Common myeloid progenitor, CD34-positive (primary cell): ENCODE data around the gene ELL2.
A peak's percentile ranks its signal among the peaks of the same experiment; 100 is the strongest.

Experiments used
- CTCF ChIA-PET: fragments of 350-600 bp; sonication (Branson Sonifier 250); formaldehyde crosslinking; loops from one replicate; lab custom pipeline; 2021; ENCODE audit warnings: antibody characterized with exemption; lab: Charles Lee
- POLR2A ChIA-PET: fragments of 350-600 bp; sonication (Branson Sonifier 250); formaldehyde crosslinking; loops from one replicate; lab custom pipeline; 2021; ENCODE audit warnings: antibody characterized with exemption; lab: Charles Lee
- DNase-seq, 3 donors: peaks; one replicate each; pipeline versions ENCODE4 v3.0.0 to v3.0.0-alpha.2; 2013
- H3K27ac ChIP-seq, 2 experiments: 1 replicate in 1 of 2; 2 replicates in 1 of 2; pipeline ENCODE4 v1.7.0; 2013; ENCODE audit warnings: inconsistent platforms in 2 of 2, low read length in 2 of 2, mild to moderate bottlenecking in 2 of 2, low read depth in 1 of 2, moderate library complexity in 1 of 2; ENCODE audit not compliant: severe bottlenecking in 2 of 2, insufficient read depth in 1 of 2, poor library complexity in 1 of 2
- H3K27me3 ChIP-seq, 5 experiments: replicated peaks in 2 of 5; 1 replicate in 3 of 5; 2 replicates in 2 of 5; pipeline versions ENCODE4 v1.6.1 to v1.7.0; 2013; ENCODE audit warnings: low read length in 4 of 5, mild to moderate bottlenecking in 2 of 5, moderate library complexity in 2 of 5, inconsistent platforms in 1 of 5; ENCODE audit not compliant: insufficient read depth in 5 of 5, control insufficient read depth in 4 of 5
- H3K36me3 ChIP-seq, 4 experiments: 1 replicate in 2 of 4; 2 replicates in 2 of 4; pipeline versions ENCODE4 v1.6.1 to v1.7.0; 2013; ENCODE audit warnings: low read length in 3 of 4, control low read depth in 1 of 4, mild to moderate bottlenecking in 1 of 4; ENCODE audit not compliant: control insufficient read depth in 4 of 4, insufficient read depth in 4 of 4
- H3K4me1 ChIP-seq, 4 experiments: 1 replicate in 3 of 4; 2 replicates in 1 of 4; pipeline versions ENCODE4 v1.6.1 to v1.7.1; 2013; ENCODE audit warnings: low read length in 3 of 4, mild to moderate bottlenecking in 3 of 4, control low read depth in 1 of 4, inconsistent platforms in 1 of 4, moderate library complexity in 1 of 4; ENCODE audit not compliant: control insufficient read depth in 4 of 4, insufficient read depth in 4 of 4; ENCODE audit errors: control extremely low read depth in 1 of 4
- H3K4me3 ChIP-seq, 7 experiments: 1 replicate in 4 of 7; 2 replicates in 3 of 7; pipeline versions ENCODE4 v1.5.1 to v1.7.0; 2013; ENCODE audit warnings: mild to moderate bottlenecking in 7 of 7, low read length in 6 of 7, moderate library complexity in 6 of 7, inconsistent platforms in 2 of 7, low read depth in 2 of 7, control low read depth in 1 of 7; ENCODE audit not compliant: insufficient read depth in 4 of 7, control insufficient read depth in 1 of 7; ENCODE audit errors: extremely low read depth in 1 of 7
- H3K9me3 ChIP-seq, 5 experiments: 1 replicate in 4 of 5; 2 replicates in 1 of 5; pipeline versions ENCODE4 v1.6.1 to v1.7.1; 2013; ENCODE audit warnings: low read length in 4 of 5, mild to moderate bottlenecking in 2 of 5, inconsistent platforms in 1 of 5, low read depth in 1 of 5, moderate library complexity in 1 of 5; ENCODE audit not compliant: control insufficient read depth in 4 of 5, insufficient read depth in 2 of 5; ENCODE audit errors: control extremely low read depth in 1 of 5
- WGBS: methylation state at CpG from one replicate; pipeline ENCODE4 v1.1.5; 2013; ENCODE audit not compliant: insufficient coverage; 5-methylcytosine and 5-hydroxymethylcytosine counted together

ELL2 gene

DNA sequence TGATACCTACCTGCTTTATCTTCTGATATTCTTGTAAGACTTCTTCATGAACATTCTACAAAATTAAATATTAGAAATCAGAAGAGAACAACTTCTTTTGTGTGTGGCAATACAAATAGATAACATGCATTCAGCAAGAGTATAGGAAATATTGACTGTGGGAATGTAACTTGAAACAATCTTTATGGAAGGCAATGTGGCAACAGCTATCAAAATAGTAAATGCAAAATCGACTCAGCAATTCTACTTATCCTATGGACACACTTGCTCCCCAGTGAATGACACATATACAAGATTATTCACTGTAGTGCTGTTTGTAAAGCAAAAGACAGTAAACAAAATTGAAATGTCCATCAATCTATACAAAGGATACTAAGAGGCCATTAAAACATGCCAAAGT lies 72.6 kb downstream of the ELL2 start:
- no peak overlapping the region for H3K27ac ChIP-seq
- no peak for DNase-seq
- no peak overlapping the region for H3K4me3 ChIP-seq
- peaks cover 0 to 9% (median 5%) of the 10 kb centered on the region in 4 experiments for H3K4me1 ChIP-seq
- H3K27me3 ChIP-seq = no peaks in the 10 kb centered on the region
- POLR2A ChIA-PET = no interaction called here
- WGBS = no CpG with 5 or more reads among the region's 1 CpG
- H3K9me3 ChIP-seq = no peaks in the 10 kb centered on the region
- peaks cover 0 to 3% (median 0%) of the 10 kb centered on the region in 4 experiments for H3K36me3 ChIP-seq
- CTCF ChIA-PET = interaction anchor here (0.7 to 6.9 kb wide), 3 partner anchors 8 to 799 kb away, joined by 3 to 70 read pairs (median 5); no protein-coding TSS in a partner anchor

DNA sequence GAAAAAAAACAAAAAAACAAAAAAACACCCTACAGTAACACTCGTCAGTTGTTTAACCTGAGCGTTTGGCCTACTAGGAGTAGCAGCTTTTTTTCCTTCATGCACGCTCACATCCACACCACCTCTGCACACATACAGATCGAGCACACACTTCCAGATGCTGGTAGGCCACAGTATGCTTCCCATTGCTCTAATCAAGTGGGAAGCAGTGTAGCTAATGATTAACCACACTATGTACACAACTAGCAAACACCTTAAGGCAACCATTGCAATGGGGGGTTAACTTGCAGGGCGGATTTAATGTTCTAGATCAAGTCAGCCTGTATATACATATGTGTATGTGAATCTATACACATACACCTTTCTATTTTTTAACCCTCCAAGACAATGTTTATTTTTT lies 73.7 kb downstream of the ELL2 start:
- H3K27ac ChIP-seq = no peak overlapping the region
- no peaks in the 10 kb centered on the region for H3K27me3 ChIP-seq
- no CpG with 5 or more reads among the region's 5 CpGs for WGBS
- H3K4me3 ChIP-seq = no peak overlapping the region
- DNase-seq = no peak
- no peaks in the 10 kb centered on the region for H3K9me3 ChIP-seq
- H3K36me3 ChIP-seq = peaks cover 0 to 3% (median 0%) of the 10 kb centered on the region in 4 experiments
- ChIA-PET POLR2A (interaction anchor here (0.6 kb wide), 1 partner anchor 175 kb away, joined by 4 read pairs; no protein-coding TSS in a partner anchor), CTCF (interaction anchor here (1.1 to 6.9 kb wide), 2 partner anchors 9 to 450 kb away, joined by 3 to 70 read pairs; no protein-coding TSS in a partner anchor)
- H3K4me1 ChIP-seq = peaks cover 0 to 14% (median 7%) of the 10 kb centered on the region in 4 experiments

GRCh38 chr5:95886340-95887044 lies 75.2 kb downstream of the ELL2 start:
- Histone ChIP-seq H3K4me3 (no peak overlapping the region), H3K27ac (no peak overlapping the region), H3K36me3 (peaks cover 0 to 3% (median 0%) of the 10 kb centered on the region in 4 experiments), H3K27me3 (no peaks in the 10 kb centered on the region), H3K4me1 (peaks cover 0 to 14% (median 7%) of the 10 kb centered on the region in 4 experiments), H3K9me3 (no peaks in the 10 kb centered on the region)
- no CpG with 5 or more reads among the region's 1 CpG for WGBS
- POLR2A ChIA-PET = no interaction called here
- DNase-seq = no peak
- CTCF ChIA-PET = no interaction called here

DNA sequence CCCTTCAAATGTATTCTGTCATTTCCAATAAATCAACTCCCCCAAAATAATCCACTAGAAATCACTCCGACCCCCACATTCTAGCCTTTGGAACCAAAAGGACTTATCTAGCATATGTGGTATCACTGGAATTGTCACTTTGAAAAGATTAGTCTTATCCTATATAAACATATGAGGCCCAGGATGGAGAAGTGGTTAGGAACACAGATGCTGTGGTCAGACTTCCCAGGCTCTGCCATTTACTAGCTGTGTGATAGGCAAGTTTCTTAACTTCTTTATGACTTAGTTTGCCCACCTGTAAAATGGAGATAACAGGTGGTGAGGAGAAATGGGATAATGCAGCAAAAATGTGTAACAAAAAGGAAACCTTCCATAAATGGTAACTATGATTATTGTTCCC lies 77.1 kb downstream of the ELL2 start:
- Histone ChIP-seq H3K27ac (no peak overlapping the region), H3K27me3 (no peaks in the 10 kb centered on the region), H3K9me3 (no peaks in the 10 kb centered on the region), H3K4me1 (peaks cover 0 to 14% (median 7%) of the 10 kb centered on the region in 4 experiments), H3K36me3 (no peaks in the 10 kb centered on the region), H3K4me3 (no peak overlapping the region)
- peak; percentile 71 to 94 (median 89) for DNase-seq
- ChIA-PET CTCF (interaction anchor here (0.9 kb wide), 2 partner anchors 32 to 77 kb away, joined by 3 read pairs; partner anchors contain the start of gene ELL2), POLR2A (interaction anchor here (0.7 kb wide), 1 partner anchor 19 kb away, joined by 3 read pairs; no protein-coding TSS in a partner anchor)
- no CpG with 5 or more reads among the region's 1 CpG for WGBS

DNA sequence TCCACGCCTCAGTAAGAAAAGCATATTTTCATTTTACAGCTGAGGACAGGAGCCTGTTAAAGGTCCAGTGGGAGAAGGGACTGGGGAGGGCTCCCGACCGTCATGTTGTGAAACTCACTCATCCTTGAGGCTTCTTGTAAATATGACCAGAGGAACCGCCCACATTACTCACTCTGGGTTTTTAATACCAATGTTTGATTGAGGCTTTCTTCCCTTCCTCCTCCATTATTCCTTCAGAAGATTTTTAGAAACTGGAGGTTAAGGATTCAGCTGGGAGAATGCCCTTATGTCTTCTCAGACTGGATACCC lies 77.7 kb downstream of the ELL2 start:
- DNase-seq = peak in 1 of 3 donors; percentile 22
- 86% methylated on average over 2 of the region's 4 CpGs for WGBS
- Histone ChIP-seq H3K27ac (no peak overlapping the region), H3K4me1 (peaks cover 0 to 14% (median 7%) of the 10 kb centered on the region in 4 experiments), H3K4me3 (no peak overlapping the region), H3K27me3 (no peaks in the 10 kb centered on the region), H3K9me3 (no peaks in the 10 kb centered on the region), H3K36me3 (no peaks in the 10 kb centered on the region)
- CTCF ChIA-PET = interaction anchor here (0.9 to 1.2 kb wide), 2 partner anchors 31 to 60 kb away, joined by 3 read pairs; no protein-coding TSS in a partner anchor
- POLR2A ChIA-PET = interaction anchor here (0.7 kb wide), 1 partner anchor 20 kb away, joined by 3 read pairs; no protein-coding TSS in a partner anchor

DNA sequence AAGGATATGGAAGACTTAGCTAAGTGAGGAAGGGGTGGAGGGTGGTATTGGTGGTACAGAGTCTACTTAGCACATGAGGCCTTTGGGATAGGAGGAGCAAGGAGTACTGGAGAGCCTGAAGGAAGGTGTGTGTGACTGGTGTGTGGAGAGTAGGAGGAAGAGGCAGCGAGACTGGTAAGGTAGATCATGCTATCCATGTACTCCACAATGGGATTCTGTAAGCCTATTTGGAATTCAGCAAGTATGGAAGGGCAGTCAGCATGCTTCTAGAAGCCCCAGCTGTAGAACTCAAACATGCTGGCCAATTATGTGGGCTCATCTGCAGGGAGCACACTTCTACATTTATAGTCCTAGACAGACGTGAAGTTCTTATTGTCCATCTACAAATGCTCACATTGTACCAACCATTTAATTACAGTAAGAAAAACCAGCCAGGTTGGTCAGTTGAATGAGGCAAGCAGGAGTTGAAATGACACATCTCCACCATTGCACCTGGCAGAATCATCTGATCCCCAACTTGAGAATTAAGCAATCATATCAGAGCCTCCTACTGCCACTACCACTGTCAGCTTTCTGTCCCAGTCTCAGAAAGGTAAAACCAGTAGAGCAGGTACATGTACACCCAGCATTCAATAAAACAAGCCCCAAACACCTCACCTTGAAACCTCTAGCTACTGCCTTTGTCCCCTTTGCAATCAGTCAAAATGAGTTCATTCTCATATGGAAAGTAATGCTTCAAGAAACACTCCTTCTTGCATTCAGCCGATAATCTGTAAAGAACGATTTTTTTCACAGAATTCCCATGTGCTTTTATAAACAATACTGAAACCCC lies 78.2 kb downstream of the ELL2 start:
- Histone ChIP-seq H3K27ac (no peak overlapping the region), H3K4me1 (peaks cover 0 to 14% (median 7%) of the 10 kb centered on the region in 4 experiments), H3K36me3 (no peaks in the 10 kb centered on the region), H3K9me3 (no peaks in the 10 kb centered on the region), H3K27me3 (no peaks in the 10 kb centered on the region), H3K4me3 (no peak overlapping the region)
- 93% methylated on average over 3 of the region's 4 CpGs for WGBS
- CTCF ChIA-PET = interaction anchor here (0.5 to 1.2 kb wide), 4 partner anchors 9 to 61 kb away, joined by 3 to 4 read pairs (median 3); no protein-coding TSS in a partner anchor
- no peak for DNase-seq
- POLR2A ChIA-PET = no interaction called here
